SHP77 treated with DMSO at 0.1 percent for 48 hours (cell line): ENCODE results near the gene PRMT2.

Experiments used
- DNase-seq: peaks from one replicate; lab custom pipeline; 2025; lab: John Stamatoyannopoulos, UW

PRMT2 gene

GRCh38 chr21:46643379-46644177, 8.1 kb downstream of the PRMT2 start:
- no peak for DNase-seq

- no peak for DNase-seq
Measured at GRCh38 chr21:46645840-46646239, 10.4 kb downstream of the PRMT2 start.

GRCh38 chr21:46646541-46647154, 11.2 kb downstream of the PRMT2 start:
- DNase-seq, result no peak

- DNase-seq, result no peak
Measured at GRCh38 chr21:46648539-46648938, 13.1 kb downstream of the PRMT2 start.

- no peak for DNase-seq
Measured at GRCh38 chr21:46649356-46649755, 13.9 kb downstream of the PRMT2 start.

GRCh38 chr21:46650476-46651098, 15.1 kb downstream of the PRMT2 start:
- DNase-seq, result no peak

- no peak for DNase-seq
Measured at GRCh38 chr21:46651121-46651520, 15.6 kb downstream of the PRMT2 start.

GRCh38 chr21:46655230-46655629, 19.8 kb downstream of the PRMT2 start:
- DNase-seq, result no peak

GRCh38 chr21:46656820-46657219, 21.3 kb downstream of the PRMT2 start:
- DNase-seq, result no peak

- no peak for DNase-seq
Measured at GRCh38 chr21:46660505-46660904, 25.0 kb downstream of the PRMT2 start.

- DNase-seq, result no peak
Measured at GRCh38 chr21:46661211-46661625, 25.7 kb downstream of the PRMT2 start.

- DNase-seq, result no peak
Measured at GRCh38 chr21:46661642-46662366, 26.3 kb downstream of the PRMT2 start.

- DNase-seq, result no peak
Measured at GRCh38 chr21:46662367-46662654, 26.8 kb downstream of the PRMT2 start.

- no peak for DNase-seq
Measured at GRCh38 chr21:46662765-46663500, 27.5 kb downstream of the PRMT2 start.

- no peak for DNase-seq
Measured at GRCh38 chr21:46663754-46664153, 28.3 kb downstream of the PRMT2 start.

GRCh38 chr21:46664316-46664995, 29.0 kb downstream of the PRMT2 start:
- peak; percentile 46 for DNase-seq

GRCh38 chr21:46665566-46665965, 30.1 kb downstream of the PRMT2 start:
- no peak for DNase-seq

GRCh38 chr21:46666941-46667740, 31.7 kb downstream of the PRMT2 start:
- DNase-seq, result no peak

GRCh38 chr21:46667741-46668380, 32.4 kb downstream of the PRMT2 start:
- no peak for DNase-seq

- no peak for DNase-seq
Measured at GRCh38 chr21:46668381-46668780, 32.9 kb downstream of the PRMT2 start.
